Neutrophil (primary cell): ENCODE measurements around the gene NRSN1.

ENCODE experiments used
- H3K27ac ChIP-seq: fragments of 200-600 bp; sonication (generic); 2 replicates; pipeline ENCODE4 v1.5.1; 2016; ENCODE audit warnings: mild to moderate bottlenecking, moderate library complexity
- H3K27me3 ChIP-seq: fragments of 200-600 bp; sonication (generic); 2 replicates; pipeline ENCODE4 v1.6.0; 2016; ENCODE audit warnings: mild to moderate bottlenecking
- H3K36me3 ChIP-seq: fragments of 200-600 bp; sonication (generic); 2 replicates; pipeline ENCODE4 v1.5.1; 2017
- H3K4me1 ChIP-seq, 2 experiments: fragments of 200-600 bp in 1 of 2; sonication (generic) in 1 of 2; 1 replicate in 1 of 2; 2 replicates in 1 of 2; pipeline versions ENCODE4 v1.5.1 to v1.6.1; 2013 to 2016; ENCODE audit warnings: low read depth in 1 of 2, low read length in 1 of 2, mild to moderate bottlenecking in 1 of 2, moderate library complexity in 1 of 2; ENCODE audit not compliant: control insufficient read depth in 1 of 2, insufficient read depth in 1 of 2
- H3K4me3 ChIP-seq, 2 experiments: fragments of 200-600 bp in 1 of 2; sonication (generic) in 1 of 2; 1 replicate in 1 of 2; 2 replicates in 1 of 2; pipeline ENCODE4 v1.5.1; 2013 to 2016; ENCODE audit warnings: low read depth in 1 of 2, low read length in 1 of 2, mild to moderate bottlenecking in 1 of 2, moderate library complexity in 1 of 2
- H3K9me3 ChIP-seq: fragments of 200-600 bp; sonication (generic); 2 replicates; pipeline ENCODE4 v1.5.1; 2016
- CTCF ChIP-seq: fragments of 200-600 bp; sonication (generic); IDR thresholded peaks from 2 replicates; pipeline ENCODE4 v1.5.1; 2016; ENCODE audit warnings: antibody characterized with exemption

The NRSN1 gene

GRCh38 chr6:24117021-24117420 is 9.0 kb upstream of the NRSN1 start:
- TF ChIP-seq CTCF, result no peak
- H3K9me3 ChIP-seq, result no peaks in the 10 kb centered on the region
- H3K27me3 ChIP-seq, result no peaks in the 10 kb centered on the region
- no peak overlapping the region for H3K4me3 ChIP-seq
- no peaks in the 10 kb centered on the region for H3K4me1 ChIP-seq
- H3K27ac ChIP-seq, result no peak overlapping the region
- no peaks in the 10 kb centered on the region for H3K36me3 ChIP-seq

- Histone ChIP-seq H3K4me3 (no peak overlapping the region), H3K36me3 (no peaks in the 10 kb centered on the region), H3K4me1 (no peaks in the 10 kb centered on the region), H3K27me3 (peaks cover 24% of the 10 kb centered on the region), H3K27ac (no peak overlapping the region), H3K9me3 (no peaks in the 10 kb centered on the region)
- no peak for TF ChIP-seq CTCF
These were observed 3.9 kb upstream of the NRSN1 start for GRCh38 chr6:24122139-24122538.

GRCh38 chr6:24126586-24127192 is 674 bp downstream of the NRSN1 start:
- no peak for TF ChIP-seq CTCF
- Histone ChIP-seq H3K27ac (no peak overlapping the region), H3K27me3 (peaks cover 26% of the 10 kb centered on the region), H3K9me3 (no peaks in the 10 kb centered on the region), H3K4me3 (no peak overlapping the region), H3K4me1 (no peaks in the 10 kb centered on the region), H3K36me3 (no peaks in the 10 kb centered on the region)

- Histone ChIP-seq H3K4me1 (no peaks in the 10 kb centered on the region), H3K36me3 (no peaks in the 10 kb centered on the region), H3K4me3 (no peak overlapping the region), H3K27ac (no peak overlapping the region), H3K9me3 (no peaks in the 10 kb centered on the region), H3K27me3 (peaks cover 26% of the 10 kb centered on the region)
- TF ChIP-seq CTCF, result no peak
These were observed 1.3 kb downstream of the NRSN1 start for GRCh38 chr6:24127316-24127715.

GRCh38 chr6:24131751-24132150 is 5.7 kb downstream of the NRSN1 start:
- no peaks in the 10 kb centered on the region for H3K4me1 ChIP-seq
- H3K27ac ChIP-seq, result no peak overlapping the region
- no peak for TF ChIP-seq CTCF
- no peaks in the 10 kb centered on the region for H3K36me3 ChIP-seq
- H3K9me3 ChIP-seq, result no peaks in the 10 kb centered on the region
- no peak overlapping the region for H3K4me3 ChIP-seq
- peaks cover 6% of the 10 kb centered on the region for H3K27me3 ChIP-seq

- no peak for TF ChIP-seq CTCF
- Histone ChIP-seq H3K27me3 (no peaks in the 10 kb centered on the region), H3K9me3 (no peaks in the 10 kb centered on the region), H3K4me1 (no peaks in the 10 kb centered on the region), H3K36me3 (no peaks in the 10 kb centered on the region), H3K27ac (no peak overlapping the region), H3K4me3 (no peak overlapping the region)
These were observed 13.1 kb downstream of the NRSN1 start for GRCh38 chr6:24139080-24139479.
